ENCODE results near the gene FNIP2. TPM values are rescaled to one million over a fixed set of nuclear protein-coding genes. Genes with fewer than 3 reads are reported as not detected.

FNIP2 gene
- total and polyA plus RNA-seq, 10 donors: 2.4 to 59.1 (median 36.7) TPM

GRCh38 chr4:158930639-158930972 lies 161.8 kb downstream of the FNIP2 start:
- Histone ChIP-seq H3K27me3 (replicated peaks in 1 of 7) (no peaks in the 10 kb centered on the region), H3K4me1 (peaks cover 0 to 12% (median 1%) of the 10 kb centered on the region in 6 donors), H3K4me3 (no peak overlapping the region), H3K9me3 (peaks cover 0 to 9% (median 7%) of the 10 kb centered on the region in 8 donors), H3K27ac (no peak overlapping the region), H3K36me3 (no peaks in the 10 kb centered on the region)
- intact Hi-C loops (cut with DNase I; ENCODE audit: low total_unique reads): no loop called here
- TF ChIP-seq CTCF (IDR thresholded peaks at IDR 0.05 in 8 of 11, conservative IDR thresholded peaks at IDR 0.05 in 3 of 11) (no peak), POLR2AphosphoS5 (IDR thresholded peaks at IDR 0.05) (no peak), POLR2A (IDR thresholded peaks at IDR 0.05) (no peak)
- DNase-seq: no peak

- DNase-seq: no peak
- Histone ChIP-seq H3K4me1 (peaks cover 0 to 15% (median 1%) of the 10 kb centered on the region in 6 donors), H3K27ac (no peak overlapping the region), H3K27me3 (replicated peaks in 1 of 7) (no peaks in the 10 kb centered on the region), H3K9me3 (peaks cover 0 to 9% (median 7%) of the 10 kb centered on the region in 8 donors), H3K4me3 (no peak overlapping the region), H3K36me3 (no peaks in the 10 kb centered on the region)
- 63 to 86% (median 81%) methylated on average over 2 of the region's 2 CpGs for WGBS, 5 donors
- intact Hi-C loops (cut with DNase I; ENCODE audit: low total_unique reads): no loop called here
- no peak for TF ChIP-seq CTCF (IDR thresholded peaks at IDR 0.05 in 8 of 11, conservative IDR thresholded peaks at IDR 0.05 in 3 of 11)
- no peak for TF ChIP-seq POLR2AphosphoS5 (IDR thresholded peaks at IDR 0.05)
Measured at GRCh38 chr4:158933236-158933635, 164.4 kb downstream of the FNIP2 start.

- H3K4me1 ChIP-seq: peaks cover 0 to 8% (median 0%) of the 10 kb centered on the region in 6 donors
- TF ChIP-seq CTCF (IDR thresholded peaks at IDR 0.05 in 8 of 11, conservative IDR thresholded peaks at IDR 0.05 in 3 of 11): no peak
- no peak for TF ChIP-seq POLR2AphosphoS5 (IDR thresholded peaks at IDR 0.05)
- no peak for TF ChIP-seq POLR2A (IDR thresholded peaks at IDR 0.05)
- WGBS, 5 donors: 87 to 92% (median 88%) methylated on average over 6 of the region's 6 CpGs
- no peaks in the 10 kb centered on the region for H3K27me3 ChIP-seq (replicated peaks in 1 of 7)
- no peak for DNase-seq
- H3K27ac ChIP-seq: peak overlapping the region in 2 of 8 donors; percentile 76 to 83
- peak overlapping the region in 1 of 8 donors; percentile 55 for H3K4me3 ChIP-seq
- no peaks in the 10 kb centered on the region for H3K36me3 ChIP-seq
- intact Hi-C loops (cut with DNase I; ENCODE audit: low total_unique reads): no loop called here
- no peaks in the 10 kb centered on the region for H3K9me3 ChIP-seq
Measured at GRCh38 chr4:158934996-158935669, 166.3 kb downstream of the FNIP2 start.

- Histone ChIP-seq H3K9me3 (no peaks in the 10 kb centered on the region), H3K4me1 (peaks cover 0 to 5% (median 0%) of the 10 kb centered on the region in 6 donors), H3K27ac (peak overlapping the region in 6 of 8 donors; percentile 23 to 83 (median 64)), H3K36me3 (no peaks in the 10 kb centered on the region), H3K27me3 (replicated peaks in 1 of 7) (no peaks in the 10 kb centered on the region), H3K4me3 (peak overlapping the region in 1 of 8 donors; percentile 55)
- no peak for DNase-seq
- WGBS, 5 donors: 52 to 76% (median 63%) methylated on average over 6 of the region's 6 CpGs
- intact Hi-C loops (cut with DNase I; ENCODE audit: low total_unique reads): no loop called here
- TF ChIP-seq POLR2A (IDR thresholded peaks at IDR 0.05): no peak
Measured at GRCh38 chr4:158936238-158936637, 167.4 kb downstream of the FNIP2 start.
